Liver (tissue), 9 donors: ENCODE data around the gene YBX3. TPM values are rescaled to one million over a fixed set of nuclear protein-coding genes. Genes with fewer than 3 reads are reported as not detected.

ENCODE experiments used
- DNase-seq: peaks from one replicate; pipeline ENCODE4 v3.0.0-alpha.2; 2017; ENCODE audit warnings: low spot score
- H3K27ac ChIP-seq, 2 donors: one replicate each; pipeline ENCODE4 v1.7.0; 2013; ENCODE audit warnings: inconsistent platforms in 2 of 2, low read length in 2 of 2, control low read depth in 1 of 2, low read depth in 1 of 2, mild to moderate bottlenecking in 1 of 2
- H3K27me3 ChIP-seq, 4 donors: one replicate each; pipeline versions ENCODE4 v1.6.1 to v1.7.0; 2013; ENCODE audit warnings: low read length in 3 of 4, inconsistent platforms in 1 of 4, mild to moderate bottlenecking in 1 of 4, moderate library complexity in 1 of 4; ENCODE audit not compliant: control insufficient read depth in 4 of 4, insufficient read depth in 4 of 4
- H3K36me3 ChIP-seq, 4 donors: one replicate each; pipeline versions ENCODE4 v1.6.1 to v1.7.0; 2013; ENCODE audit warnings: low read length in 3 of 4, mild to moderate bottlenecking in 3 of 4, low read depth in 1 of 4, moderate library complexity in 1 of 4; ENCODE audit not compliant: control insufficient read depth in 4 of 4, insufficient read depth in 3 of 4
- H3K4me1 ChIP-seq, 4 donors: one replicate each; pipeline versions ENCODE4 v1.6.1 to v1.7.0; 2013; ENCODE audit warnings: low read length in 3 of 4, mild to moderate bottlenecking in 3 of 4, moderate library complexity in 1 of 4; ENCODE audit not compliant: control insufficient read depth in 4 of 4, insufficient read depth in 4 of 4
- H3K4me3 ChIP-seq, 3 donors: one replicate each; pipeline versions ENCODE4 v1.6.1 to v1.7.0; 2013; ENCODE audit warnings: low read length in 3 of 3, control low read depth in 1 of 3, low read depth in 1 of 3, mild to moderate bottlenecking in 1 of 3
- H3K9ac ChIP-seq, 2 donors: one replicate each; pipeline ENCODE4 v1.7.0; 2013; ENCODE audit warnings: low read length in 2 of 2, mild to moderate bottlenecking in 2 of 2, moderate library complexity in 2 of 2, control low read depth in 1 of 2, low read depth in 1 of 2
- H3K9me3 ChIP-seq, 4 donors: one replicate each; pipeline versions ENCODE4 v1.6.1 to v1.7.0; 2013; ENCODE audit warnings: low read length in 3 of 4; ENCODE audit not compliant: control insufficient read depth in 4 of 4
- CTCF ChIP-seq: fragments of 150-350 bp; IDR thresholded peaks from 2 replicates; pipeline ENCODE4 v1.5.1; 2017; ENCODE audit warnings: improper control_type of control experiment, low read depth, low read length; ENCODE audit not compliant: missing input control
- EGR1 ChIP-seq, 2 donors: IDR thresholded peaks; 2 replicates each; pipeline ENCODE4 v1.6.1; 2016 to 2018; ENCODE audit warnings: antibody characterized with exemption in 2 of 2, low read depth in 2 of 2
- GABPA ChIP-seq, 2 donors: IDR thresholded peaks in 1 of 2; conservative IDR thresholded peaks in 1 of 2; 2 replicates each; pipeline ENCODE4 v1.6.1; 2016; ENCODE audit warnings: antibody characterized with exemption in 2 of 2, mild to moderate bottlenecking in 1 of 2, moderate library complexity in 1 of 2
- HNF4A ChIP-seq, 2 donors: conservative IDR thresholded peaks; 2 replicates each; pipeline ENCODE4 v1.6.1; 2016; ENCODE audit warnings: antibody characterized with exemption in 2 of 2, mild to moderate bottlenecking in 2 of 2
- HNF4G ChIP-seq: IDR thresholded peaks from 2 replicates; pipeline ENCODE4 v1.6.1; 2016; ENCODE audit warnings: antibody characterized with exemption
- JUND ChIP-seq, 2 donors: IDR thresholded peaks; 2 replicates each; pipeline ENCODE4 v1.6.1; 2016; ENCODE audit warnings: antibody characterized with exemption in 2 of 2
- NR2F2 ChIP-seq: IDR thresholded peaks from 2 replicates; pipeline ENCODE4 v1.6.1; 2016; ENCODE audit warnings: antibody characterized with exemption
- RAD21 ChIP-seq, 2 donors: IDR thresholded peaks; 2 replicates each; pipeline ENCODE4 v1.6.1; 2016; ENCODE audit warnings: antibody characterized with exemption in 2 of 2, mild to moderate bottlenecking in 2 of 2
- SP1 ChIP-seq: IDR thresholded peaks from 2 replicates; pipeline ENCODE4 v1.6.1; 2018; ENCODE audit warnings: antibody characterized with exemption, mild to moderate bottlenecking
- YY1 ChIP-seq: IDR thresholded peaks from 2 replicates; pipeline ENCODE4 v1.6.1; 2016; ENCODE audit warnings: antibody characterized with exemption, mild to moderate bottlenecking
- WGBS: extraction: QIAGEN DNeasy Blood & Tissue Kit; methylation state at CpG from one replicate; pipeline ENCODE4 v1.1.7; 2013; 5-methylcytosine and 5-hydroxymethylcytosine counted together
- polyA plus RNA-seq, 2 donors: library from polyadenylated mRNA; stranded (reverse) in 1 of 2; unstranded in 1 of 2; fragments of 200-250 nt in 1 of 2; fragments of >200 nt in 1 of 2; fragmentation: Nextera tagmentation in 1 of 2; extraction: Ambion mirVana in 1 of 2; gene quantifications; one replicate each; pipeline versions ENCODE4 v1.2.1 to v1.2.3, GENCODE V29; 2013 to 2015
- total RNA-seq, 2 donors: library from RNA; depleted of rRNA; stranded (reverse); fragments of >200 nt; gene quantifications; one replicate each; pipeline ENCODE4 v1.2.3, GENCODE V29; 2014
- TF ChIP-seq, protein P1 (sequence below): IDR thresholded peaks from 2 replicates; pipeline ENCODE4 v1.6.1; 2016; ENCODE audit warnings: antibody characterized with exemption
- TF ChIP-seq, protein P2 (sequence below): IDR thresholded peaks from 2 replicates; pipeline ENCODE4 v1.6.1; 2016; ENCODE audit warnings: antibody characterized with exemption
- TF ChIP-seq, protein P3 (sequence below): IDR thresholded peaks from 2 replicates; pipeline ENCODE4 v1.6.1; 2016; ENCODE audit warnings: antibody characterized with exemption, mild to moderate bottlenecking
- donor health status: healthy.
- donor health status: healthy.
- donor health status: healthy.
- donor health status: healthy.
- donor health status: healthy.

The YBX3 gene
- total and polyA plus RNA-seq, 4 donors: 6.8 to 116 (median 15.7) TPM

DNA sequence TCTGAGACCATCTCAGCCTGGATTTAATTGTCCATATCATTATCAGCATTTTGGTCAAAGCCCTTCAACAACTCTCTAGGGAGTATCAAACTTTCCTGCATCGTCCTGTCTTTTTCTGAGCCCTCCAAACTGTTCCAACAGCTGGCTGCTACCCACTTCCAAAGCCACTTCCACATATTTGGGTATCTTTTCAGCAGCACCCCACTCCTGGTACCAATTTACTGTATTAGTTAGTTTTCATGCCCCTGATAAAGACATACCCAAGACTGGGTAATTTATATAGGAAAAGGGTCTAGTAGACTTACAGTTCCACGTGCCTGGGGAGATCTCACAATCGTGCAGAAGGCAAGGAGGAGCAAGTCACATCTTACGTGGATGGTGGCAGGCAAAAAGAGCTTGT is 33.1 kb upstream of the YBX3 start:
- WGBS: 79% methylated on average over 4 of the region's 4 CpGs
- TF ChIP-seq NR2F2: no peak
- TF ChIP-seq EGR1 (IDR thresholded peaks at IDR 0.05; ENCODE audit: low read depth in 2 of 2): no peak
- no peak for TF ChIP-seq YY1
- no peak for TF ChIP-seq CTCF
- TF ChIP-seq SP1: no peak
- peaks cover 0 to 12% (median 5%) of the 10 kb centered on the region in 4 donors for H3K9me3 ChIP-seq

DNA sequence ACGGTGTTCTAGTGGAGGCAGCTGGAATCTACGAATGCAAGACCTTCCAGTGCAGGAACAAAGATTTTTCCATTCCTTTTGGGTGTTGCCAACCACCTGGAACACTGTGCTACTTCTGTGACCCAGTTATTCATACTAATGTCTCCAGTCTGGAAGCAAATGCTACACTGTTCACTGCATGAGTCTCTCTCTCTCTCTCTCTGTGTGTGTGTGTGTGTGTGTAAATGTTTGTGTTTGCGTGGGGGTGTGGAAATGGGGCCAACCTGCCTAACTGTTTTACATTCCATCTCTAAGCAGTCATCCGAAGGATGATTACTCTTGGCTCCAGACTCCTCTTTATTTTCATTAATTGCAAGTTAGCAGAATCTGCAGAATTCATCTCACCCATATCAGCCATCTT is 29.9 kb upstream of the YBX3 start:
- 69% methylated on average over 4 of the region's 4 CpGs for WGBS
- Histone ChIP-seq H3K27ac (no peak overlapping the region), H3K4me3 (no peak overlapping the region), H3K27me3 (peaks cover 0 to 1% (median 0%) of the 10 kb centered on the region in 4 donors), H3K9ac (no peak overlapping the region), H3K36me3 (no peaks in the 10 kb centered on the region), H3K9me3 (peaks cover 0 to 12% (median 5%) of the 10 kb centered on the region in 4 donors), H3K4me1 (peaks cover 0 to 11% (median 0%) of the 10 kb centered on the region in 4 donors)
- no peak for DNase-seq
- TF ChIP-seq RAD21 (IDR thresholded peaks at IDR 0.05) (no peak), JUND (IDR thresholded peaks at IDR 0.05) (no peak), HNF4A (conservative IDR thresholded peaks at IDR 0.05) (no peak), SP1 (no peak), HNF4G (no peak), GABPA (IDR thresholded peaks at IDR 0.05 in 1 of 2, conservative IDR thresholded peaks at IDR 0.05 in 1 of 2) (no peak), NR2F2 (no peak), YY1 (no peak)
- TF ChIP-seq, protein P1, sequence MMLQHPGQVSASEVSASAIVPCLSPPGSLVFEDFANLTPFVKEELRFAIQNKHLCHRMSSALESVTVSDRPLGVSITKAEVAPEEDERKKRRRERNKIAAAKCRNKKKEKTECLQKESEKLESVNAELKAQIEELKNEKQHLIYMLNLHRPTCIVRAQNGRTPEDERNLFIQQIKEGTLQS: no peak
- TF ChIP-seq, protein P2, sequence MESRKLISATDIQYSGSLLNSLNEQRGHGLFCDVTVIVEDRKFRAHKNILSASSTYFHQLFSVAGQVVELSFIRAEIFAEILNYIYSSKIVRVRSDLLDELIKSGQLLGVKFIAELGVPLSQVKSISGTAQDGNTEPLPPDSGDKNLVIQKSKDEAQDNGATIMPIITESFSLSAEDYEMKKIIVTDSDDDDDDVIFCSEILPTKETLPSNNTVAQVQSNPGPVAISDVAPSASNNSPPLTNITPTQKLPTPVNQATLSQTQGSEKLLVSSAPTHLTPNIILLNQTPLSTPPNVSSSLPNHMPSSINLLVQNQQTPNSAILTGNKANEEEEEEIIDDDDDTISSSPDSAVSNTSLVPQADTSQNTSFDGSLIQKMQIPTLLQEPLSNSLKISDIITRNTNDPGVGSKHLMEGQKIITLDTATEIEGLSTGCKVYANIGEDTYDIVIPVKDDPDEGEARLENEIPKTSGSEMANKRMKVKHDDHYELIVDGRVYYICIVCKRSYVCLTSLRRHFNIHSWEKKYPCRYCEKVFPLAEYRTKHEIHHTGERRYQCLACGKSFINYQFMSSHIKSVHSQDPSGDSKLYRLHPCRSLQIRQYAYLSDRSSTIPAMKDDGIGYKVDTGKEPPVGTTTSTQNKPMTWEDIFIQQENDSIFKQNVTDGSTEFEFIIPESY: no peak

More for the DNA sequence above, 33.1 kb upstream of the YBX3 start:
- Histone ChIP-seq H3K36me3 (no peaks in the 10 kb centered on the region), H3K4me3 (no peak overlapping the region), H3K9ac (no peak overlapping the region), H3K4me1 (no peaks in the 10 kb centered on the region), H3K27ac (no peak overlapping the region), H3K27me3 (peaks cover 0 to 9% (median 0%) of the 10 kb centered on the region in 4 donors)
- no peak for DNase-seq

DNA sequence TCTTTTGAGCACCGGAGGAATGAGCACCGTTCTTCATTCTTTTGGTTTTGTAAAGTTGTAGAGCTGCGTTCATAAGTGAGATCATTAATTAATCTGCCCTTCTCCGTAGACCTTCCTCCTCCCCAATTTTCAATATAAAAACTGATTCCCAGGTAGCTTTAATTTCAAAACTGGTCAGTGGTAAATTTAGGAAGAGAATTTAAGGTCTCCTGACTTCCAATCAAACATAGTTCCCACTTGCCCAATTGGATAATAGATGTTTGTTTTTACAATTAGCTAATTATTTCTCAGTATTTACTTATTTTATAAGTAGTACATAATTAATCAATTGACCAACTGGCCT is 27.2 kb upstream of the YBX3 start:
- H3K4me1 ChIP-seq: peaks cover 0 to 11% (median 0%) of the 10 kb centered on the region in 4 donors
- H3K27me3 ChIP-seq: peaks cover 0 to 3% (median 0%) of the 10 kb centered on the region in 4 donors
- H3K9me3 ChIP-seq: no peaks in the 10 kb centered on the region
- no peak overlapping the region for H3K27ac ChIP-seq
- TF ChIP-seq, protein P2: peak; percentile 4
- TF ChIP-seq, protein P3, sequence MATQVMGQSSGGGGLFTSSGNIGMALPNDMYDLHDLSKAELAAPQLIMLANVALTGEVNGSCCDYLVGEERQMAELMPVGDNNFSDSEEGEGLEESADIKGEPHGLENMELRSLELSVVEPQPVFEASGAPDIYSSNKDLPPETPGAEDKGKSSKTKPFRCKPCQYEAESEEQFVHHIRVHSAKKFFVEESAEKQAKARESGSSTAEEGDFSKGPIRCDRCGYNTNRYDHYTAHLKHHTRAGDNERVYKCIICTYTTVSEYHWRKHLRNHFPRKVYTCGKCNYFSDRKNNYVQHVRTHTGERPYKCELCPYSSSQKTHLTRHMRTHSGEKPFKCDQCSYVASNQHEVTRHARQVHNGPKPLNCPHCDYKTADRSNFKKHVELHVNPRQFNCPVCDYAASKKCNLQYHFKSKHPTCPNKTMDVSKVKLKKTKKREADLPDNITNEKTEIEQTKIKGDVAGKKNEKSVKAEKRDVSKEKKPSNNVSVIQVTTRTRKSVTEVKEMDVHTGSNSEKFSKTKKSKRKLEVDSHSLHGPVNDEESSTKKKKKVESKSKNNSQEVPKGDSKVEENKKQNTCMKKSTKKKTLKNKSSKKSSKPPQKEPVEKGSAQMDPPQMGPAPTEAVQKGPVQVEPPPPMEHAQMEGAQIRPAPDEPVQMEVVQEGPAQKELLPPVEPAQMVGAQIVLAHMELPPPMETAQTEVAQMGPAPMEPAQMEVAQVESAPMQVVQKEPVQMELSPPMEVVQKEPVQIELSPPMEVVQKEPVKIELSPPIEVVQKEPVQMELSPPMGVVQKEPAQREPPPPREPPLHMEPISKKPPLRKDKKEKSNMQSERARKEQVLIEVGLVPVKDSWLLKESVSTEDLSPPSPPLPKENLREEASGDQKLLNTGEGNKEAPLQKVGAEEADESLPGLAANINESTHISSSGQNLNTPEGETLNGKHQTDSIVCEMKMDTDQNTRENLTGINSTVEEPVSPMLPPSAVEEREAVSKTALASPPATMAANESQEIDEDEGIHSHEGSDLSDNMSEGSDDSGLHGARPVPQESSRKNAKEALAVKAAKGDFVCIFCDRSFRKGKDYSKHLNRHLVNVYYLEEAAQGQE: peak; percentile 1
- TF ChIP-seq YY1: no peak
- no peak for TF ChIP-seq NR2F2
- TF ChIP-seq, protein P1: peak; percentile 3
- H3K9ac ChIP-seq: no peak overlapping the region
- no peaks in the 10 kb centered on the region for H3K36me3 ChIP-seq
- WGBS: 2% methylated on average over 4 of the region's 4 CpGs
- no peak overlapping the region for H3K4me3 ChIP-seq
- no peak for DNase-seq
